Mononuclear cell (primary cell): Measurements from ENCODE around the gene PRKAR2B. TPM values are rescaled to one million over a fixed set of nuclear protein-coding genes. Genes with fewer than 3 reads are reported as not detected.
"Not testable (repeated sequence)": the region's sequence is repeated elsewhere in the genome, so short reads cannot be mapped to it uniquely, and the experiment has no call there.

ENCODE experiments used
- H3K27me3 ChIP-seq: 2 replicates; pipeline ENCODE4 v1.6.0; 2011; ENCODE audit warnings: low read length, control low read depth; ENCODE audit not compliant: insufficient read depth
- H3K4me1 ChIP-seq: 2 replicates; pipeline ENCODE4 v1.5.1; 2011; ENCODE audit warnings: mild to moderate bottlenecking, low read length, control low read depth; ENCODE audit not compliant: insufficient read depth
- H3K4me3 ChIP-seq: 2 replicates; pipeline ENCODE4 v1.5.1; 2011; ENCODE audit warnings: mild to moderate bottlenecking, low read length, moderate library complexity
- H3K9me3 ChIP-seq: 2 replicates; pipeline ENCODE4 v1.5.1; 2011; ENCODE audit warnings: low read depth, mild to moderate bottlenecking, control low read depth, low read length
- total RNA-seq: library from RNA; depleted of rRNA; stranded (reverse); fragments of >200 nt; gene quantifications from one replicate; pipeline ENCODE4 v1.2.3, GENCODE V29; 2012

The PRKAR2B gene
- total RNA-seq, 1 donor = 62.1 TPM

DNA sequence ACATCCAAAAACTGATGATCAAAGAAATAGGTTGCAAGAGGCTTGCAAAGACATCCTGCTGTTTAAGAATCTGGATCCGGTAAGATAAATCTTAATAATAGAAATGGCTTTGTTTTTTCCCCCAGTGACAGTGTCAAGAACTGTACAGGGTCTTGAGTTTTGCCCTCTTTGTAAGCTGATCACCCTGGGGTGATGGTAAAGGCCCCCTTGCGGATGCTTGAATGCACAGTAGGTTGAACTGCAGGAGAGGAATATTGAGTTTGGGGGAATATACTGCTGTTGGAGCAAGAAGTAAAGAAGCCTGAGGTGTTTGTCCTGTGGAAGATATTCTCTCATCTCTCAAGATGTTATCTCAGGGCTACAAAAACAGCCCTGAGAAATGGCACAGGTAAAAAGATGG is 83.7 kb downstream of the PRKAR2B start:
- Histone ChIP-seq H3K4me3 (no peak overlapping the region), H3K27me3 (no peaks in the 10 kb centered on the region), H3K9me3 (no peaks in the 10 kb centered on the region), H3K4me1 (peaks cover 12% of the 10 kb centered on the region)

GRCh38 chr7:107128748-107129147 is 84.2 kb downstream of the PRKAR2B start:
- Histone ChIP-seq H3K27me3 (no peaks in the 10 kb centered on the region), H3K4me1 (peaks cover 12% of the 10 kb centered on the region), H3K9me3 (no peaks in the 10 kb centered on the region), H3K4me3 (no peak overlapping the region)

- Histone ChIP-seq H3K4me1 (peaks cover 9% of the 10 kb centered on the region), H3K27me3 (no peaks in the 10 kb centered on the region), H3K9me3 (no peaks in the 10 kb centered on the region), H3K4me3 (no peak overlapping the region)
Measured at GRCh38 chr7:107130487-107131220, 86.1 kb downstream of the PRKAR2B start.

DNA sequence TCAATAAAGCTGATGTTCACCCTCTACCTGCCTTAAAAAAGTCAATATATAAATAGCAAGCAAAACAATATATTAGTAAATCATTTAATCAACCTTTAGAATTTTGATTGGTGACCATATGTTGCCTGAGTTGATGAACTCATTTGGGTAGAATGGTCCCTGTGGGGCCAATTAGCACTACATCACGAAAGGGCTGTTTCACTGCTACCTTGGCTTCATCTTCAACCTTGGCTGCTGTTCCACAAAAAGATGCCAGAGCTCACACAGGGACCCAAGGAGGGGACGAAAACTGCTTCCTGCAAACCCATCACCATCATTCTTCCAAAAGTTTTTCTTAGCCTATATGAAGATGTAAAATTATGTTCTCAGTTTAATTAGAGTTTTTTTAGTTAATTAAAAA is 88.9 kb downstream of the PRKAR2B start:
- Histone ChIP-seq H3K27me3 (no peaks in the 10 kb centered on the region), H3K9me3 (no peaks in the 10 kb centered on the region), H3K4me3 (no peak overlapping the region), H3K4me1 (no peaks in the 10 kb centered on the region)

GRCh38 chr7:107138696-107139420 is 94.4 kb downstream of the PRKAR2B start:
- no peaks in the 10 kb centered on the region for H3K9me3 ChIP-seq
- H3K4me1 ChIP-seq = no peaks in the 10 kb centered on the region

DNA sequence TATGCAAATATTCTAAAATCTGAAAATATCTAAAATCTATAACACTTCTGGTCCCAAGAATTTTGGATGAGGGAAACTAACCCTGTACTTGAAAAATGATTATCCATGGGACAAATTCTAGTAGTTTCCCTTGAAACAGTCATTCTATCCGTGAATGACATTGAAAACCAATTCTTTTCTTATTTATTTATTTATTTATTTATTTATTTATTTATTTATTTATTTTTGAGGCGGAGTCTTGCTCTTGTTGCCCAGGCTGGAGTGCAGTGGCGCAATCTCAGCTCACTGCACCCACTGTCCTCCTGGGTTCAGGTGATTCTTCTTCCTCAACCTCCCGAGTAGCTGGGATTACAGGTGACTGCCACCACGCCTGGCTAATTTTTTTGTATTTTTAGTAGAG is 99.4 kb downstream of the PRKAR2B start:
- H3K4me3 ChIP-seq, H3K9me3 ChIP-seq, H3K27me3 ChIP-seq, H3K4me1 ChIP-seq: not testable (repeated sequence)

More at GRCh38 chr7:107138696-107139420, 94.4 kb downstream of the PRKAR2B start:
- Histone ChIP-seq H3K27me3 (no peaks in the 10 kb centered on the region), H3K4me3 (no peak overlapping the region)

GRCh38 chr7:107145067-107145838 is 100.7 kb downstream of the PRKAR2B start:
- Histone ChIP-seq H3K4me1 (no peaks in the 10 kb centered on the region), H3K4me3 (no peak overlapping the region), H3K27me3 (no peaks in the 10 kb centered on the region)

DNA sequence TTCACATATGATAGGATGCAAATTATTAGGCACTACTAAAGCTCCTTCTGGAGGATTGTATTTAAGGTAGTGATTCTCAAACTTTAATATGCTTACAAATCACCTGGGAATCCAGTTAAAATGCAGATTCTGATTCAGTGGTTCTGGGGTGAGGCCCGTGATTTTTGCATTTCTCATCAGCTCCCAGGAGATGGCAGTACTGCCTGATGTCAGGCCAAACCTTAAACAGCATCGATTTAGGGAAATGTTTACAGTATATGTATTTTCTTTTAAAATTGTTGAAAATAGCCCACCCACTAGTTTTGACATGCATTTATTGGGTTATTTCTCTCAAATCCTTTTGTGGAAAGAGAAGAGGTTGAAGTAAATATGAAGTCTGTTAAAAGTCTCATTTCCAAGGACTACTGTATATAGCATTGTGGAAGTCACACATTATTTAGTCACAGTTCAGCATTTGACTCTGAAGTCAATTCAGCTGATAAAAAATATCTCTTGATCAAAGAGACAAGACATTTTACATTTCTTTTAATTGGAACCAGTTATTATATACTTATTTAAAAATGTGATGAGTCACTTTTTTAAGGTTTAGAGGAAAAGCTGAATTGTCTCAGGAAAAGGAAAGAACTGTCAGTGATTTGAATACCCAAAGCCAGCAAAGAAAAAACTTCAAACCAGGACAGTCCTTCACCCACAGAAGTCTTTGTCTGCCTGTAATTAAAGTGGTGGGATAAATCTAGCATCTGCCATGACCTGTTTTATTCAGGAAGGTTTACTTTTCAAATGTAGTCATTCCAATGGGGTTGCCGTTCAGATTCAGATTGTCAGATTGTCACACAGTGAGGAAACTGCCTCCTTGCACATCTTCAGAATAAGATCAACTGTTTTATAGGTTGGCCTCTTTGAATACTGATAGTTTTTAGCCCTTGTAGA is 103.2 kb downstream of the PRKAR2B start:
- no peaks in the 10 kb centered on the region for H3K9me3 ChIP-seq
- no peak overlapping the region for H3K4me3 ChIP-seq
- no peaks in the 10 kb centered on the region for H3K27me3 ChIP-seq
- H3K4me1 ChIP-seq = no peaks in the 10 kb centered on the region

More at GRCh38 chr7:107145067-107145838, 100.7 kb downstream of the PRKAR2B start:
- H3K9me3 ChIP-seq = no peaks in the 10 kb centered on the region

DNA sequence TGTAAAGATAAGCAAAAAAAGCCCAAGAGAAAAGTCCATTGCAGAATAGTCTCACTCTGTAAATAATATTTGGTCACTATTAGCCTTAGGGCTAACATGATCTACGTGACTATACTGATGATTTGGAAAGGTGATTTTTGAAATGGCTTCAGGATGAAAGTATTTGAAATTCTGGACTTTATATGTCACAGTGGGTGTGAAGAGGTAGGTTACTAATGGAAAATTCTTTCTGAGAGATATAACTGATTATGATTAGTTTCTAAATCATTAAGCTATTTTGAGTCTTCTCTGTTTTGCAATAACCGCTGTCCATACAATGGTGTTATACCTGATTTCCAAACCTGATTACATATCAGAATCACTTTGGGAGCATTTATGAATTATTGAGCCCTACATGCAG is 104.2 kb downstream of the PRKAR2B start:
- H3K4me1 ChIP-seq = no peaks in the 10 kb centered on the region
- no peaks in the 10 kb centered on the region for H3K9me3 ChIP-seq

DNA sequence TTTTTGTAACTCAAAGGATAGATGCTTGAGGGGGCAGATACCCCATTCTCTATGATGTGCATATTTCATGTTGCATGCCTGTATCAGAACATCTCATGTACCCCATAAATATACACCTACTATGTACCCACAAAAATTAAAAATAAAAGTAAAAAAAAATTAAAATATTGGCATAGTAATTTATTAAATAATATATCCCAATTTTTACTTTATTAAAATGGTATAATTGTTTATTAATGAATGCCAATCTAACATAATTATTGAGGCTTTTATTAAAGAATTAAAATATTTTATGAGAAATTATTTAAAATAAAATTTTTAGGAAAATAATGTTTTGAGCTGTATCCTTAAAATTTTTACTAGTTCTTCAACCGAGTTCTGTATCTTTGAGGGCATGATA is 105.4 kb downstream of the PRKAR2B start:
- H3K4me1 ChIP-seq = no peaks in the 10 kb centered on the region
- no peak overlapping the region for H3K4me3 ChIP-seq
- no peaks in the 10 kb centered on the region for H3K27me3 ChIP-seq
- H3K9me3 ChIP-seq = no peaks in the 10 kb centered on the region

More for the DNA sequence above, 104.2 kb downstream of the PRKAR2B start:
- no peak overlapping the region for H3K4me3 ChIP-seq
- H3K27me3 ChIP-seq = no peaks in the 10 kb centered on the region

DNA sequence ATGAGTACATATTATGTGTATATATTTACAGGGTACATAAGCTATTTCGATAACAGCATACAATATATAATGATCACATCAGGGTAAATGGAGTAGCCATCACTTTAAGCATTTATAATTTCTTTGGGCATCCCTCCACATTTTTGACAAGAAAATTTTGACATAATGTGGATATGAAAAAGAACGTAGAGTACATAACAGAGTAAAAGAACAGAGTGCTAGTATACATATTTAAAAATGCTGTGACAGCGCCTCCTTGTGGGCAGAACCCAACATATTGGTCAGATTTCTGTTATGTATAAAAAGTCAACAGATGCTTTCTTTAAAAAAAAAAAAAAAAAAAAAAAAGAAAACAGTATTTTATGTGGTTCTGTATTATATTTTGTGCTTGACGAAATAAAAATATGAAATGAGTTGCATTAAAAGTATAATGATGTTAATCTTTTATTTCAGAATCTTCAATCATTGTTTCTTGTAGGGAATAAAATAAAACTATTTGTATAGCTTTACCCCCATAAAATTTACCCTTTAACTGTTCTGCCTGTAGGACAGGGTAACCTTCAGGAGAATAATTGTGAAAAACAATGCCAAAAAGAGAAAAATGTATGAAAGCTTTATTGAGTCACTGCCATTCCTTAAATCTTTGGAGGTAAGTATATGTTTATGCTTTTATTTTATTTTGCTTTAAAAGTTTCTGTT is 106.0 kb downstream of the PRKAR2B start:
- no peaks in the 10 kb centered on the region for H3K27me3 ChIP-seq
- no peak overlapping the region for H3K4me3 ChIP-seq
- H3K4me1 ChIP-seq = no peaks in the 10 kb centered on the region
- H3K9me3 ChIP-seq = no peaks in the 10 kb centered on the region

DNA sequence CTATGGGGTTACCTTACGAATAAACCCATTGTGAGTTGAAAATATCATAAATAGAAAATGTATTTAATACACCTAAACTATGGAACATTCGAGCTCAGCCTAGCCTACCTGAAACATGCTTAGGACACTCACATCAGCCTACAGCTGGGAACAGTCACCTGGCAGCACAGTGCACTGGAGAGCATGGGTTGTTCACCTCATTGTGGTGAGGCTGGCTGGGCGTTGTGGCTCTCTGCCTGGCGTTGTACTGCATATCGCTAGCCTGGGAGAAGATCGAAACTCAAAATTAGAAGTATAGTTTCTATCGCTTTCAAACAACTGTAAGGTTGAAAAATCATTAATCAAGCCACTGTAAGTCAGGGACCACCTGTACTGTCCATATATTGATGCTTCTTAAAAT is 107.0 kb downstream of the PRKAR2B start:
- no peaks in the 10 kb centered on the region for H3K27me3 ChIP-seq

DNA sequence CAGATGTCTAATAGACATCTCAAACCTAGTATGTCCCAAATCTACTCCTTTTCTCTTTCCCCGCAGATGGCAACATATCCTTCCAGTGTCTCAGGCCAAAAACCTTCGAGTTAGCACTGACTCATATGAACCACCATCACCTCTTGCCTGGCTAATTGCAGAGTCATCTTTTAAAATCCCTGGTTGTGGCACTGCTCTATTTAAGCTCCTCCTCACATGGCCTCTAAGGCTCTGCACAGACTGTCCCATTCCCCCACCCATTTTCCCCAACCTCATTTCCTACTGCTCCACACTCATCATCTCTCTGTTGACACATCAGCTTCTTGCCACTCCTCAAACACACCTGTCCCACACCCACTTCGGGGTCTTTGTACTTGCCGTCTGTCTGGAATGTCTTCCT is 107.5 kb downstream of the PRKAR2B start:
- no peaks in the 10 kb centered on the region for H3K9me3 ChIP-seq

More for the DNA sequence above, 107.0 kb downstream of the PRKAR2B start:
- Histone ChIP-seq H3K4me3 (no peak overlapping the region), H3K4me1 (no peaks in the 10 kb centered on the region), H3K9me3 (no peaks in the 10 kb centered on the region)

GRCh38 chr7:107154826-107155225 is 110.3 kb downstream of the PRKAR2B start:
- Histone ChIP-seq H3K27me3 (no peaks in the 10 kb centered on the region), H3K4me1 (no peaks in the 10 kb centered on the region)

More for the DNA sequence above, 107.5 kb downstream of the PRKAR2B start:
- no peaks in the 10 kb centered on the region for H3K27me3 ChIP-seq
- no peaks in the 10 kb centered on the region for H3K4me1 ChIP-seq
- H3K4me3 ChIP-seq = no peak overlapping the region

More at GRCh38 chr7:107154826-107155225, 110.3 kb downstream of the PRKAR2B start:
- H3K4me3 ChIP-seq = no peak overlapping the region
- no peaks in the 10 kb centered on the region for H3K9me3 ChIP-seq
